PC-9 (cell line): Measurements from ENCODE around the gene CHIC2. TPM values are rescaled to one million over a fixed set of nuclear protein-coding genes. Genes with fewer than 3 reads are reported as not detected.

Experiments
- BruUV-seq: library from RNA; stranded (reverse); fragments of 400-500 nt; replicated peaks from 2 replicates; lab custom pipeline; 2021; lab: Mats Ljungman, UMichigan
- CTCF ChIA-PET: fragments of 300-600 bp; sonication (Branson Sonifier 250); formaldehyde crosslinking; loops from one replicate; lab custom pipeline; 2022; ENCODE audit warnings: antibody characterized with exemption; lab: Charles Lee
- POLR2A ChIA-PET: fragments of 300-600 bp; sonication (Branson Sonifier 250); formaldehyde crosslinking; loops from one replicate; lab custom pipeline; 2022; ENCODE audit warnings: antibody characterized with exemption; ENCODE audit not compliant: unreplicated experiment; lab: Charles Lee
- DNase-seq, 2 experiments: peaks; one replicate each; pipeline versions ENCODE4 v3.0.0 to v3.0.0-alpha.2; 2015 to 2022; ENCODE audit warnings: mixed read lengths in 1 of 2
- H2AFZ ChIP-seq: fragments of 200-600 bp; sonication (generic); 2 replicates; pipeline ENCODE4 v1.8.1; 2017; ENCODE audit warnings: antibody characterized with exemption
- H3F3A ChIP-seq: fragments of 200-600 bp; sonication (generic); 2 replicates; pipeline ENCODE4 v1.8.1; 2017; ENCODE audit warnings: antibody characterized with exemption, mild to moderate bottlenecking, low read depth; ENCODE audit not compliant: insufficient read depth
- H3K27ac ChIP-seq: fragments of 200-600 bp; sonication (generic); 2 replicates; pipeline ENCODE4 v1.6.1; 2016; ENCODE audit warnings: mixed run types
- H3K27me3 ChIP-seq: fragments of 200-600 bp; sonication (generic); 2 replicates; pipeline ENCODE4 v1.6.1; 2016; ENCODE audit warnings: low read depth, mixed run types; ENCODE audit not compliant: insufficient read depth
- H3K36me3 ChIP-seq: fragments of 200-600 bp; sonication (generic); 2 replicates; pipeline ENCODE4 v1.6.1; 2016; ENCODE audit warnings: low read depth, mixed run types
- H3K4me1 ChIP-seq: fragments of 200-600 bp; sonication (generic); replicated peaks from 2 replicates; pipeline ENCODE4 v1.6.1; 2016; ENCODE audit warnings: mixed run types; ENCODE audit not compliant: insufficient read depth
- H3K4me2 ChIP-seq: fragments of 200-600 bp; sonication (generic); 2 replicates; pipeline ENCODE4 v1.6.1; 2017; ENCODE audit warnings: mixed run types
- H3K4me3 ChIP-seq: fragments of 200-600 bp; sonication (generic); 2 replicates; pipeline ENCODE4 v1.6.1; 2016; ENCODE audit warnings: mixed run types
- H3K79me2 ChIP-seq: fragments of 200-600 bp; sonication (generic); 2 replicates; pipeline ENCODE4 v1.6.1; 2017; ENCODE audit warnings: low read depth, mixed run types
- H3K9me2 ChIP-seq: fragments of 200-600 bp; sonication (generic); 2 replicates; pipeline ENCODE4 v1.8.1; 2017; ENCODE audit warnings: mild to moderate bottlenecking; ENCODE audit not compliant: insufficient read depth
- H3K9me3 ChIP-seq: fragments of 200-600 bp; sonication (generic); 2 replicates; pipeline ENCODE4 v1.8.1; 2016; ENCODE audit warnings: low read depth; ENCODE audit not compliant: insufficient read depth
- H4K20me1 ChIP-seq: fragments of 200-600 bp; sonication (generic); 2 replicates; pipeline ENCODE4 v1.8.1; 2017; ENCODE audit not compliant: insufficient read depth
- CTCF ChIP-seq: fragments of 200-600 bp; sonication (generic); conservative IDR thresholded peaks from 2 replicates; pipeline ENCODE4 v1.6.1; 2017; ENCODE audit warnings: mixed run types, antibody characterized with exemption, mild to moderate bottlenecking, moderate library complexity
- EZH2 ChIP-seq: fragments of 200-600 bp; sonication (generic); IDR thresholded peaks from 2 replicates; pipeline ENCODE4 v1.8.0; 2017; ENCODE audit warnings: antibody characterized with exemption, low read depth
- intact Hi-C: fragments of 100-400 bp; cut with micrococcal nuclease; formaldehyde crosslinking; loops from one replicate; pipeline ENCODE4 v1.10.0; 2022; ENCODE audit not compliant: unreplicated experiment
- total RNA-seq: library from RNA; stranded (reverse); gene quantifications from 2 replicates; pipeline ENCODE4 v1.2.3, GENCODE V29; 2021

Gene CHIC2
- total RNA-seq, 1 experiment from 2014 or later, result 12.1 TPM

- H4K20me1 ChIP-seq, result no peaks in the 10 kb centered on the region
- no peaks in the 10 kb centered on the region for H3K79me2 ChIP-seq
- no peak overlapping the region for H3K4me2 ChIP-seq
- H3K4me1 ChIP-seq, result no peaks in the 10 kb centered on the region
- no peak overlapping the region for H2AFZ ChIP-seq
- H3K9me3 ChIP-seq, result no peaks in the 10 kb centered on the region
- no TSS peak for BruUV-seq
- no peaks in the 10 kb centered on the region for H3K36me3 ChIP-seq
- no peak overlapping the region for H3K4me3 ChIP-seq
- no peaks in the 10 kb centered on the region for H3K27me3 ChIP-seq
- CTCF ChIA-PET, result no interaction called here
- intact Hi-C loops, result no loop called here
- POLR2A ChIA-PET, result no interaction called here
- DNase-seq, result no peak
- H3F3A ChIP-seq, result no peaks in the 10 kb centered on the region
- no peak for TF ChIP-seq CTCF
- TF ChIP-seq EZH2, result no peak
- H3K27ac ChIP-seq, result no peak overlapping the region
- no peaks in the 10 kb centered on the region for H3K9me2 ChIP-seq
Observed at GRCh38 chr4:53991821-53992220, 72.6 kb downstream of the CHIC2 start.

- intact Hi-C loops, result no loop called here
- no peaks in the 10 kb centered on the region for H3K9me2 ChIP-seq
- no peaks in the 10 kb centered on the region for H3K9me3 ChIP-seq
- H4K20me1 ChIP-seq, result no peaks in the 10 kb centered on the region
- H3K27me3 ChIP-seq, result no peaks in the 10 kb centered on the region
- TF ChIP-seq EZH2 (no peak), CTCF (no peak)
- H3K4me3 ChIP-seq, result no peak overlapping the region
- H3F3A ChIP-seq, result no peaks in the 10 kb centered on the region
- no peaks in the 10 kb centered on the region for H3K4me1 ChIP-seq
- H3K36me3 ChIP-seq, result no peaks in the 10 kb centered on the region
- no peak overlapping the region for H2AFZ ChIP-seq
- H3K27ac ChIP-seq, result no peak overlapping the region
- no peak for DNase-seq
- H3K79me2 ChIP-seq, result no peaks in the 10 kb centered on the region
- BruUV-seq, result no TSS peak
- ChIA-PET POLR2A (no interaction called here), CTCF (no interaction called here)
- no peak overlapping the region for H3K4me2 ChIP-seq
Observed at GRCh38 chr4:53990641-53991040, 73.8 kb downstream of the CHIC2 start.

- H2AFZ ChIP-seq, result no peak overlapping the region
- TF ChIP-seq EZH2, result no peak
- TF ChIP-seq CTCF, result no peak
- CTCF ChIA-PET, result interaction anchor here (0.6 kb wide), 1 partner anchor 1107 kb away, joined by 3 read pairs; no protein-coding TSS in a partner anchor
- no peaks in the 10 kb centered on the region for H3K79me2 ChIP-seq
- H3K4me1 ChIP-seq, result no peaks in the 10 kb centered on the region
- no peaks in the 10 kb centered on the region for H3K36me3 ChIP-seq
- no peak overlapping the region for H3K4me3 ChIP-seq
- no peaks in the 10 kb centered on the region for H4K20me1 ChIP-seq
- no peak overlapping the region for H3K27ac ChIP-seq
- H3K4me2 ChIP-seq, result no peak overlapping the region
- no peaks in the 10 kb centered on the region for H3F3A ChIP-seq
- intact Hi-C loops, result no loop called here
- H3K9me3 ChIP-seq, result no peaks in the 10 kb centered on the region
- POLR2A ChIA-PET, result no interaction called here
- DNase-seq, result no peak
- no TSS peak for BruUV-seq
- H3K27me3 ChIP-seq, result no peaks in the 10 kb centered on the region
- no peaks in the 10 kb centered on the region for H3K9me2 ChIP-seq
Observed at GRCh38 chr4:53987761-53988171, 76.6 kb downstream of the CHIC2 start.
